ENCODE data around the gene TMEM131L.

DNA sequence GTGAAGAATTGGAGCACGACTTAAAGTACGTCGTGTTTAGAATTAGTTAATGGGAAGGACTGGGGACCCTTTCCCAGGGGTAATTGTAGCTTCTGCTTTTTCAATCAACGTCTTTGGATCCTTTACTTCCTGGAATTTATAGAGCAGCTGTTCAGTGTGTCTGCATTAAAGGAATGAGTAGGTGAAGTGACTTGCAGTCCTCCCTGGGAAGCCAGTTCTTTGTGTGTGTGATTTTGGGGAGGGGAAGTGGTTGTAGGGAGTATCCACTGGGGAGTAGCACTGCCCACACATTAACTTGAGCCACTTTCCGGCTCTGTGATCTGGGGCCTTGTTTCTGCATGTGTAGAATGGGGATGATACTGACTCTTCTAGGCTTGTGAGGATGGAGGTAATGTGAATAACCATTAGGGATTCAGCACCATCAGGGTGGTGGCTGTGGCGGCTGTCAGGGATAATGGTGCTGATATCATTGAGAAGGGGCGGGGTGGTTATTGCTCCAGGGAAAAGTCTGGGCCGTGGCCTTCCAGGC is 54.7 kb downstream of the TMEM131L start:
- TF ChIP-seq POLR2A (IDR thresholded peaks at IDR 0.05) (no peak), CTCF (IDR thresholded peaks at IDR 0.05) (no peak)
